H1 (cell line): ENCODE results near the gene KRT17. TPM values are rescaled to one million over a fixed set of nuclear protein-coding genes. Genes with fewer than 3 reads are reported as not detected.
"Not testable (repeated sequence)": the region's sequence is repeated elsewhere in the genome, so short reads cannot be mapped to it uniquely, and the experiment has no call there.

ENCODE experiments used
- CTCF ChIA-PET: fragments of 300-600 bp; sonication (Branson Sonifier 250); formaldehyde crosslinking; loops from one replicate; lab custom pipeline; 2021; ENCODE audit not compliant: partially characterized antibody; lab: Charles Lee
- POLR2A ChIA-PET: fragments of 300-600 bp; sonication (Branson Sonifier 250); formaldehyde crosslinking; loops from one replicate; lab custom pipeline; 2021; ENCODE audit warnings: inconsistent platforms; ENCODE audit not compliant: partially characterized antibody; lab: Charles Lee
- DNase-seq, 2 experiments: peaks; one replicate each; pipeline versions ENCODE4 v3.0.0 to v3.0.0-alpha.2; 2010 to 2022; ENCODE audit warnings: low spot score in 2 of 2, low read depth in 1 of 2, mixed read lengths in 1 of 2
- FAIRE-seq: peaks from 2 replicates; lab custom pipeline; 2011; peaks lifted over from hg19 to GRCh38; lab: Jason Lieb, UNC
- H2AFZ ChIP-seq: 2 replicates; pipeline ENCODE4 v1.8.1; 2012; ENCODE audit warnings: low read length, inconsistent platforms
- H2AK5ac ChIP-seq: 2 replicates; pipeline ENCODE4 v1.6.1; 2013; ENCODE audit warnings: low read depth, low read length
- H2BK120ac ChIP-seq: replicated peaks from 2 replicates; pipeline ENCODE3; 2013; ENCODE audit warnings: low read depth, low read length, inconsistent platforms
- H2BK12ac ChIP-seq: 2 replicates; pipeline ENCODE4 v1.6.1; 2013; ENCODE audit warnings: low read depth, low read length
- H2BK15ac ChIP-seq: 2 replicates; pipeline ENCODE4 v1.6.1; 2013; ENCODE audit warnings: low read length
- H2BK20ac ChIP-seq: 2 replicates; pipeline ENCODE4 v1.6.1; 2013; ENCODE audit warnings: low read length
- H2BK5ac ChIP-seq: 2 replicates; pipeline ENCODE4 v1.6.1; 2013; ENCODE audit warnings: low read depth, low read length
- H3K14ac ChIP-seq: 2 replicates; pipeline ENCODE4 v1.6.1; 2013; ENCODE audit warnings: inconsistent platforms; ENCODE audit not compliant: insufficient read length
- H3K18ac ChIP-seq: 2 replicates; pipeline ENCODE4 v1.6.1; 2013; ENCODE audit warnings: low read length; ENCODE audit errors: extremely low read depth
- H3K23ac ChIP-seq: 2 replicates; pipeline ENCODE4 v1.6.1; 2013; ENCODE audit warnings: inconsistent platforms; ENCODE audit not compliant: insufficient read length
- H3K23me2 ChIP-seq: 2 replicates; pipeline ENCODE4 v1.6.1; 2013; ENCODE audit warnings: low read depth, low read length
- H3K27ac ChIP-seq: 2 replicates; pipeline ENCODE4 v1.6.1; 2011; ENCODE audit warnings: low read depth, low read length, inconsistent platforms
- H3K27me3 ChIP-seq, 4 experiments: replicated peaks in 1 of 4; 1 replicate in 1 of 4; 2 replicates in 3 of 4; pipeline versions ENCODE4 v1.6.1 to v1.8.1; 2011 to 2013; ENCODE audit warnings: low read length in 3 of 4, mild to moderate bottlenecking in 3 of 4, inconsistent platforms in 2 of 4, mixed read lengths in 2 of 4, moderate library complexity in 1 of 4; ENCODE audit not compliant: control insufficient read depth in 3 of 4, insufficient read depth in 3 of 4; ENCODE audit errors: extremely low read depth in 1 of 4
- H3K36me3 ChIP-seq, 4 experiments: 2 replicates each; pipeline versions ENCODE4 v1.6.1 to v1.8.1; 2011 to 2013; ENCODE audit warnings: mild to moderate bottlenecking in 4 of 4, low read length in 3 of 4, moderate library complexity in 2 of 4, control low read depth in 1 of 4, inconsistent platforms in 1 of 4; ENCODE audit not compliant: insufficient read depth in 4 of 4, control insufficient read depth in 2 of 4
- H3K4ac ChIP-seq: replicated peaks from 2 replicates; pipeline ENCODE3; 2013; ENCODE audit warnings: low read length, low read depth, mixed read lengths, inconsistent platforms; ENCODE audit not compliant: insufficient read length
- H3K4me1 ChIP-seq, 4 experiments: replicated peaks in 1 of 4; 1 replicate in 1 of 4; 2 replicates in 3 of 4; pipeline versions ENCODE4 v1.6.1 to v1.8.1; 2011 to 2013; ENCODE audit warnings: low read length in 3 of 4, inconsistent platforms in 2 of 4, mixed read lengths in 1 of 4; ENCODE audit not compliant: insufficient read depth in 4 of 4, control insufficient read depth in 3 of 4
- H3K4me2 ChIP-seq, 2 experiments: 2 replicates each; pipeline versions ENCODE4 v1.6.1 to v1.8.1; 2011 to 2013; ENCODE audit warnings: low read depth in 2 of 2, low read length in 2 of 2, control low read depth in 1 of 2, inconsistent platforms in 1 of 2, mild to moderate bottlenecking in 1 of 2; ENCODE audit not compliant: insufficient read depth in 1 of 2
- H3K4me3 ChIP-seq, 4 experiments: fragments of 200-600, 300-600 bp in 1 of 4; sonication (generic), shearing (Covaris generic), sonication (Bioruptor Twin) in 1 of 4; 2 replicates each; pipeline versions ENCODE4 v1.5.1 to v1.8.1; 2011 to 2016; ENCODE audit warnings: low read length in 4 of 4, low read depth in 3 of 4, control low read depth in 2 of 4, inconsistent platforms in 2 of 4, mild to moderate bottlenecking in 2 of 4, mixed read lengths in 1 of 4, moderate library complexity in 1 of 4; ENCODE audit not compliant: insufficient read depth in 2 of 4; ENCODE audit errors: extremely low read depth in 1 of 4
- H3K56ac ChIP-seq: replicated peaks from 2 replicates; pipeline ENCODE3; 2013; ENCODE audit warnings: low read depth, mild to moderate bottlenecking, mixed read lengths, low read length, inconsistent platforms; ENCODE audit not compliant: insufficient read length
- H3K79me1 ChIP-seq: 2 replicates; pipeline ENCODE4 v1.6.1; 2013; ENCODE audit warnings: low read depth, low read length, control low read depth
- H3K79me2 ChIP-seq, 2 experiments: 2 replicates each; pipeline versions ENCODE4 v1.6.1 to v1.8.1; 2012 to 2013; ENCODE audit warnings: low read length in 2 of 2, mild to moderate bottlenecking in 2 of 2, inconsistent platforms in 1 of 2; ENCODE audit not compliant: insufficient read depth in 2 of 2, control insufficient read depth in 1 of 2
- H3K9ac ChIP-seq, 4 experiments: replicated peaks in 1 of 4; 1 replicate in 1 of 4; 2 replicates in 3 of 4; pipeline versions ENCODE4 v1.6.1 to v1.8.1; 2011 to 2013; ENCODE audit warnings: low read depth in 3 of 4, low read length in 3 of 4, control low read depth in 2 of 4, mild to moderate bottlenecking in 2 of 4, moderate library complexity in 2 of 4, inconsistent platforms in 1 of 4; ENCODE audit errors: extremely low read depth in 1 of 4
- H3K9me3 ChIP-seq, 2 experiments: 2 replicates each; pipeline versions ENCODE4 v1.6.1 to v1.8.1; 2012 to 2013; ENCODE audit warnings: mild to moderate bottlenecking in 2 of 2, moderate library complexity in 2 of 2, control low read depth in 1 of 2, inconsistent platforms in 1 of 2, low read depth in 1 of 2, low read length in 1 of 2, mixed read lengths in 1 of 2; ENCODE audit not compliant: insufficient read depth in 2 of 2
- H4K20me1 ChIP-seq, 2 experiments: replicated peaks in 1 of 2; 2 replicates each; pipeline versions ENCODE3 to v1.8.1; 2011 to 2013; ENCODE audit warnings: inconsistent platforms in 2 of 2, low read length in 2 of 2, mild to moderate bottlenecking in 1 of 2; ENCODE audit not compliant: insufficient read depth in 2 of 2, control insufficient read depth in 1 of 2
- H4K5ac ChIP-seq: 2 replicates; pipeline ENCODE4 v1.6.1; 2013; ENCODE audit warnings: low read length, low read depth, mixed read lengths, inconsistent platforms; ENCODE audit not compliant: insufficient read length
- H4K8ac ChIP-seq: 2 replicates; pipeline ENCODE4 v1.8.0; 2013; ENCODE audit warnings: mild to moderate bottlenecking, moderate library complexity, low read length, inconsistent platforms; ENCODE audit not compliant: insufficient read depth; ENCODE audit errors: extremely low read depth
- H4K91ac ChIP-seq: replicated peaks from 2 replicates; pipeline ENCODE3; 2013; ENCODE audit warnings: low read length, mixed read lengths, inconsistent platforms; ENCODE audit not compliant: insufficient read length
- WGBS, 2 experiments: shearing (Covaris generic) in 1 of 2; methylation state at CpG; one replicate each; pipeline versions ENCODE4 v1.1.6 to v1.1.7; 2013 to 2015; ENCODE audit warnings: low lambda C conversion rate in 2 of 2, mixed read lengths in 2 of 2, inconsistent platforms in 1 of 2, low coverage in 1 of 2, missing lambda C conversion rate in 1 of 2; ENCODE audit not compliant: insufficient replicate concordance in 2 of 2, insufficient coverage in 1 of 2, insufficient read length in 1 of 2; ENCODE audit errors: extremely low coverage in 1 of 2, missing lambda C conversion rate in 1 of 2; 5-methylcytosine and 5-hydroxymethylcytosine counted together
- polyA plus RNA-seq, 7 experiments: library from polyadenylated mRNA; depleted of rRNA in 3 of 7; stranded (reverse) in 5 of 7; unstranded in 2 of 7; fragments of >200 nt in 5 of 7; fragments of 200-250 nt in 2 of 7; gene quantifications; 1 replicate in 5 of 7; 2 replicates in 1 of 7; 4 replicates in 1 of 7; pipeline versions ENCODE4 v1.2.1 to v1.2.3, GENCODE V29; 2011 to 2013; ENCODE audit warnings: missing spikeins in 2 of 7, mixed read lengths in 2 of 7
- total RNA-seq: library from RNA; stranded (reverse); fragmentation: NEBNext Ultra II Directional; extraction: Animal tissue kit (Norgen Biotek cat#: 25700); gene quantifications from 2 replicates; pipeline ENCODE4 v1.2.1, GENCODE V29; 2021

Gene KRT17
- total and polyA plus RNA-seq, 2 of the 8 experiments (the other 6 are each of a cell fraction or from before 2014, with no cell fraction given): 0.50 to 0.95 TPM

DNA sequence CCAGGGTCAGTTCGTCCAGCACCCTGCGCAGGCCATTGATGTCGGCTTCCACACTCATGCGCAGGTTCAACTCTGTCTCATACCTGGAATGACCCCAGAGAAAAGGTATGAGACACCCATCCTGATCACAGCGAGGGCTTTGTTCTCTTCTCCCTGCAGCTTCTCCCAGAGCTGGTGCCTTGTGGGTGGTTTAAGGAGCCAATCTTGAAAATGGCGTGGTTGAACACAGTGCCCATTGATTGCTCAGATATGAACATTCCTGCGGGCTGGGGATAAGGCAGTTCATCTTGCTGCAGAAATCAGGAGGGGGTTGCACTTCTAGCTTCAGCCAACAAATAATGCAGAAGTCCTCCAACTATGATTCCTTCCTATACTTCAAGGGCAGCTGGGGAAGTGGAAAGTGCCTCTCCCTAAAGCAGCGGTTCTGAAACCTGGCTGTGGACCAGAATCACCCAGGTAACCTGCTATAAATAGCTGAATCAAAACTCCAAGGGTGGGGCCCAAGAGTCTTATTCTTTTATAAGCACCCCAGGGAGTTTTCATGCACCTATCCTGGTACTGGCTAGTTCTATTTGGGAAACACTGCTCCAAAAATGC is 39.9 kb downstream of the KRT17 start:
- H2BK120ac ChIP-seq, H3K27me3 ChIP-seq, H3K56ac ChIP-seq, H3K79me2 ChIP-seq, H3K4me3 ChIP-seq, H4K5ac ChIP-seq, FAIRE-seq, H3K18ac ChIP-seq, H3K79me1 ChIP-seq, H3K4me1 ChIP-seq, DNase-seq, H4K8ac ChIP-seq, POLR2A ChIA-PET, H4K91ac ChIP-seq, H3K36me3 ChIP-seq, H2BK20ac ChIP-seq, H2BK15ac ChIP-seq, H2AFZ ChIP-seq, H3K23me2 ChIP-seq, H3K9me3 ChIP-seq, H3K23ac ChIP-seq, H3K9ac ChIP-seq, H3K14ac ChIP-seq, H3K4ac ChIP-seq, H3K27ac ChIP-seq, H2BK5ac ChIP-seq, H2BK12ac ChIP-seq, H3K4me2 ChIP-seq, H2AK5ac ChIP-seq, H4K20me1 ChIP-seq: not testable (repeated sequence)
- CTCF ChIA-PET: interaction anchor here (0.6 to 5.4 kb wide), 10 partner anchors 9 to 98 kb away, joined by 3 to 46 read pairs (median 6); no protein-coding TSS in a partner anchor
- 93% methylated on average over 8 of the region's 8 CpGs; no CpG with 5 or more reads in 1 of the 2 experiments for WGBS, 2 experiments
